ENCODE data around the gene METTL27.

Gene METTL27

GRCh38 chr7:73817121-73817520, 25.2 kb downstream of the METTL27 start:
- no peak overlapping the region for H3K4me3 ChIP-seq (ENCODE audit: low read depth, low read length)
- POLR2A ChIA-PET, result no interaction called here
- no peak for TF ChIP-seq CTCF (IDR thresholded peaks at IDR 0.05; ENCODE audit: insufficient read depth, low read length, missing control alignments)
- no peak for DNase-seq (ENCODE audit: low read depth, low spot score)
- CTCF ChIA-PET, result interaction anchor here (8.6 kb wide), 1 partner anchor 38 kb away, joined by 114 read pairs; no protein-coding TSS in a partner anchor

GRCh38 chr7:73815436-73815835, 26.9 kb downstream of the METTL27 start:
- TF ChIP-seq CTCF (IDR thresholded peaks at IDR 0.05; ENCODE audit: insufficient read depth, low read length, missing control alignments), result no peak
- H3K4me3 ChIP-seq (ENCODE audit: low read depth, low read length), result no peak overlapping the region
- CTCF ChIA-PET, result interaction anchor here (2.2 to 8.6 kb wide), 3 partner anchors 11 to 211 kb away, joined by 8 to 114 read pairs (median 8); no protein-coding TSS in a partner anchor
- no peak for DNase-seq (ENCODE audit: low read depth, low spot score)
- POLR2A ChIA-PET, result no interaction called here

GRCh38 chr7:73812996-73813395, 29.3 kb downstream of the METTL27 start:
- H3K4me3 ChIP-seq (ENCODE audit: low read depth, low read length), result no peak overlapping the region
- ChIA-PET POLR2A (no interaction called here), CTCF (interaction anchor here (1.9 to 8.6 kb wide), 2 partner anchors 37 to 42 kb away, joined by 4 to 114 read pairs; no protein-coding TSS in a partner anchor)
- no peak for DNase-seq (ENCODE audit: low read depth, low spot score)
- TF ChIP-seq CTCF (IDR thresholded peaks at IDR 0.05; ENCODE audit: insufficient read depth, low read length, missing control alignments), result no peak

- ChIA-PET CTCF (interaction anchor here (0.7 to 8.6 kb wide), 19 partner anchors 9 to 215 kb away, joined by 3 to 114 read pairs (median 4); no protein-coding TSS in a partner anchor), POLR2A (no interaction called here)
- DNase-seq (ENCODE audit: low read depth, low spot score), result no peak
- no peak overlapping the region for H3K4me3 ChIP-seq (ENCODE audit: low read depth, low read length)
- TF ChIP-seq CTCF (IDR thresholded peaks at IDR 0.05; ENCODE audit: insufficient read depth, low read length, missing control alignments), result peak; percentile 87
These were observed 30.6 kb downstream of the METTL27 start for GRCh38 chr7:73811760-73812168.

- H3K4me3 ChIP-seq (ENCODE audit: low read depth, low read length), result no peak overlapping the region
- ChIA-PET POLR2A (no interaction called here), CTCF (interaction anchor here (0.9 to 8.6 kb wide), 14 partner anchors 9 to 216 kb away, joined by 3 to 114 read pairs (median 4); partner anchors contain the start of gene METTL27)
- no peak for DNase-seq (ENCODE audit: low read depth, low spot score)
- no peak for TF ChIP-seq CTCF (IDR thresholded peaks at IDR 0.05; ENCODE audit: insufficient read depth, low read length, missing control alignments)
These were observed 31.3 kb downstream of the METTL27 start for GRCh38 chr7:73810998-73811360.

GRCh38 chr7:73809467-73809951, 32.8 kb downstream of the METTL27 start:
- no peak for TF ChIP-seq CTCF (IDR thresholded peaks at IDR 0.05; ENCODE audit: insufficient read depth, low read length, missing control alignments)
- no peak for DNase-seq (ENCODE audit: low read depth, low spot score)
- POLR2A ChIA-PET, result no interaction called here
- CTCF ChIA-PET, result interaction anchor here (1.0 to 8.6 kb wide), 3 partner anchors 9 to 46 kb away, joined by 3 to 114 read pairs (median 4); no protein-coding TSS in a partner anchor
- no peak overlapping the region for H3K4me3 ChIP-seq (ENCODE audit: low read depth, low read length)

All from AG04449 (cell line).